SKM-1 treated with dmso at 0.1 percent for 144 hours (cell line): ENCODE results near the gene TBC1D22A.
"Not testable (repeated sequence)": the region's sequence is repeated elsewhere in the genome, so short reads cannot be mapped to it uniquely, and the experiment has no call there.

ENCODE experiments used
- DNase-seq: peaks from one replicate; lab custom pipeline; 2025; ENCODE audit not compliant: unreplicated experiment; lab: John Stamatoyannopoulos, UW

The TBC1D22A gene

GRCh38 chr22:47039356-47039755 lies 276.9 kb downstream of the TBC1D22A start:
- DNase-seq = no peak

GRCh38 chr22:47040486-47041270 lies 278.2 kb downstream of the TBC1D22A start:
- DNase-seq = no peak

DNA sequence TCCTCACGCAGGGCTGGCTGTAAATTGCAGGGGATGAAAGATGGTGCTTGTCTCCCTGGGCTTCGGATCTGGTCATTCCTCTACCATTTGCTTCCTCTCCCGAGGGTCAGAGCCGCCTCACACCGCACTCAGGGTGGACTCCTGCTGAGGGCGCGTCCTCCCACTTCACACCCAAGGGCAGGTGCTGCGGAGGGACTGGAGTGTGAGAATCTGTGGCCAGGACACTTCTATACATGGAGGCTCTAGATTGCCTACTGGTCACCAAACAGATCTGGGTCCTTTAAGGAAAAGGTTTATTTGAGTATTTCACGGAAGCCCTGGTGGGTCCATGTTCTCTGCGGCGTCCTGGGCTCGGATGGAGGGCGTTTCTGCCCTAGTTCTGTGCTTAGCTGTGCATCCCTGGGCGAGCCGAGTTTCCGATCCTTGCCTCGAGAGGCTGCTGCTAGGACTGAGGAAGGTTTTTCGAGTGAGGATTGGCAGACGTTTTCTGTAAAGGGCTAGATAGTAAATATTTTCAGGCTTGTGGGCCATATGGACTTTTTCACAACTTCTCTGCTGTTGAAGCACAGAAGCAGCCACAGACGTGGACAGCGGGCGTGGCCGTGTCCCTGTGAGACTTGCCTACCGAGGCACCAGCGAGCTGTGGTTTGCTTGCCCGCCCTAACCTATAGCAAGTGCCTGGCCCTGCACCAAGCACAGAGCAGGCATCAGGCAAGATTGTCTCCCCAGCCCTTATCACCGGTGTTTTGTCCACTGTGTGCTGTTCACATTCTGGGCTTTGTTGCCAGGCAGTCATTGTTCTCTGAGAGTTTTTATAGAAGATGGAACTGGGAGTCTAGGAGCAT lies 279.0 kb downstream of the TBC1D22A start:
- DNase-seq = no peak

- DNase-seq = no peak
Measured at GRCh38 chr22:47042116-47042825, 279.8 kb downstream of the TBC1D22A start.

- DNase-seq = no peak
Measured at GRCh38 chr22:47042861-47043496, 280.5 kb downstream of the TBC1D22A start.

DNA sequence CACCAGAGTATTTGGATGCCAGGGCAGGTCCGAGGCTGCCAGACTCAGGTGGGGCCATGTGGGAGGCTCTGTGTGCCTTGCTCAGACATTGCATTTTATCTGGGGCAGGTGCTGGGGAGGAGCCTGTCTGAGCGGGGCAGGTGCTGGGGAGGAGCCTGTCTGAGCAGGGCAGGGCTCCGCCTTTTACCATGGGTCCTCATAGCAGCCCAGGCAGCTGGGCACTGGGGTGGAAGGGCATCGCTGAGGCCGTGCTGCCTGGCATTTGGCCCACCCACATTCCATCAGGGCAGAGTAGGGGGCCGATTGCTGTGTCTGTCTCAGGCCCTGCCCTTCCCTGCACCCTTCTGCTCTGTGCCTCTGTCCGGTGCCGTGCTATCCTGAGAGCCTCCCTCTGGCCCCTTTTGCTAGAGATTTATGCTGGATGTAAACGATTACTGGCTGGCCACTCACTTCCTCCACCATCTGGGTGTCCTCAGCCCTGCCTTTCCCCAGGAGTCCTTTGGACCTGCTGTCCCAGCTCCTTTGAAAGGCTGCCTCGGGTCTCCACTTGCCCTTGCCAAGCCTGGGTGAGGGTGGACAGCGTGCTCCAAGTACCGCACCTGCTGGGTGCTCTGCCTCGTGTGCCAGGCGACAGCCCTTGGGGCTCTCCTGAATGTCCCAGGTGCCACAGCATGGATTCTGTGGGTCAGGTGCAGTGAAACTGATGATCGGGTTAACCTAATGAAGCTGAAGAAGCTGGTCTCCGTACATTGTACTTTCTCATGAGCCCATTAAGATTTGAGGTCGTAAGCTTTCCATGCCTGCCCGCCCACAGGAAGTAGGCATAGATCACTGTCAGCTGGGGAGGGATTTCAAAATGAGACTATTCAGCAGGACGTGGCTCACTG lies 281.6 kb downstream of the TBC1D22A start:
- DNase-seq = no peak

GRCh38 chr22:47044722-47045535 lies 282.5 kb downstream of the TBC1D22A start:
- no peak for DNase-seq

- DNase-seq = no peak
Measured at GRCh38 chr22:47045691-47046410, 283.4 kb downstream of the TBC1D22A start.

GRCh38 chr22:47046411-47047065 lies 284.1 kb downstream of the TBC1D22A start:
- no peak for DNase-seq

DNA sequence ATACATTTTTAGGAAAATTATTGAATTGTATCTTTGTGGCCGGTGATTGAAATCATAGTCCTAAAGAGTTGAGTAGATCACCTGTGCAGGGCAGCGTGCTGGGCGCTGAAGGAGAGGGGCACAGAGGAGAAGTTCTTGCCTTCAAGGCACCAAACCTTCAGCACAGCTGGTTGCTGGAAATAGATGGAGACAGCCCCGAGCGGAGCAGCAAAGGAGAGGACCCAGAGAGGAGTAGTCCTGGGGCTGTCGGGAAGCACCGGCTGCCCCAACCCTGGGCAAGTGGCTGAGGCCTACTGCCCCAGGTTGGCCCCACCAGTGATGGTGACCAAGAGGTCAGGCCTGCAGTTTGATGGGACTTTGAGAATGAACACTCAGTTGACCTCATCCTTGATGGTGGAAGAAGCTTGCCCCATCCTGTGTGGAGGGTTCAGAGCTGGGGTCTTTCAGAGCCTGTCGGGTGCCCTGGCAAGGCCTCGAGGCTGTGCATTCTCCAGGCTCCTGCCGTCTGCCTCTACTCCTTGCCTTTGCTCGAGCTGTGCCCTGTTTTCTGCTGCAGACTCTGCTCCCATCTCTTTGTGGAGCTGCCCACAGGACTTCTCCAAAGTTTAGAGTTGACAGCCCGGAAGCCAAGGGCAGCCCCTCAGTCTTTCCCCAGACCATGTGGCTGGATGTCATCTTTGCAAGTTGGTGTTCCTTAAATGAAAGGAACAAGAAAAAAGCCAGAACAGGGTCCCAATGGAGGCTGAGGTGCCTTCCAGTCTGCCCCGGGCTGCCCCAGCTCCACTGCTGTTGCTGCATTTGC lies 285.1 kb downstream of the TBC1D22A start:
- DNase-seq = no peak

- no peak for DNase-seq
Measured at GRCh38 chr22:47048123-47049077, 285.9 kb downstream of the TBC1D22A start.

- no peak for DNase-seq
Measured at GRCh38 chr22:47049078-47049624, 286.7 kb downstream of the TBC1D22A start.

- DNase-seq = not testable (repeated sequence)
Measured at GRCh38 chr22:47049736-47050400, 287.4 kb downstream of the TBC1D22A start.

GRCh38 chr22:47050401-47051051 lies 288.1 kb downstream of the TBC1D22A start:
- no peak for DNase-seq
